Measurements from ENCODE around the gene KLHL3.
"Not testable (repeated sequence)": the region's sequence is repeated elsewhere in the genome, so short reads cannot be mapped to it uniquely, and the experiment has no call there.

Gene KLHL3

GRCh38 chr5:137665678-137666460 is 70.0 kb downstream of the KLHL3 start:
- DNase-seq, result no peak

- peak; percentile 42 for DNase-seq
These were observed 75.5 kb downstream of the KLHL3 start for GRCh38 chr5:137660349-137660817.

- no peak for DNase-seq
These were observed 76.7 kb downstream of the KLHL3 start for GRCh38 chr5:137659209-137659608.

DNA sequence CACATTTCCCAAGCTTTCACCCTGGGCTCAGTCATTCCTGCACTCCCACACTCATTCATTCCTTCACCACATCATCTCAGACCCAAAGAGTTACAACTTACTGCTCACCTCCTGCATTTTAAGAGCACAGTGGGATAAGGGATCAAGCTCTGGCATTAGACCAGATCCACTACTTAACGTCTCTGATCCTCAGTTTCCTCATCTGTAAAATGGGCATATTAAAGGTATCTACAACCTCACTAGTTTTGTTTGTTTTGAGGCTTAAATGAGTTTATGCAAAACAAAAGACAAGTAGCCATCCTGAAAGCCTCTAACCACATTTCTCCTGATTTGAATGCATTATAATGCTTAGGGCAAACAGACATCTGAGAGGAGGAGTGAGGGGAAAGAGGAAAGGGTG is 77.6 kb downstream of the KLHL3 start:
- DNase-seq, result no peak

DNA sequence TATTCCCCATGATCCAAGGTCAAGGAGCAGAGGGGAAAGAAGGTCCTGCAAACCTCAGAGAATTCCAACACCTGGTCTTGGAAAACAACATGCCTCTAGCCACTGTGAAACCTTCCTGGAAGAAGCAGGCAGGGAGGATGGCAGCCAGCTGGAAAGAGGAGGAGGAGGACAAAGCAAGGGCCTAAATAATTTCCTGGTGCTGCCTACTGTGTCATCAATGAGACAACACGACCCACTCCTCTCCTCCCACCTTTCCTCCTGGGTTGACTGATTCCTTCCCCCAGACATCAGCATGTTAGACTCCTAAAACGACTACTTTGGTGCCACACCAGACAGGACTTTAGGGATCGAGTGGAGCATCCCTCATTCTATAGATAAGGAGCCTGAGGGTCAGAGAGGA is 78.8 kb downstream of the KLHL3 start:
- no peak for DNase-seq

GRCh38 chr5:137656558-137656957 is 79.3 kb downstream of the KLHL3 start:
- no peak for DNase-seq

- no peak for DNase-seq
These were observed 84.9 kb downstream of the KLHL3 start for GRCh38 chr5:137651022-137651421.

GRCh38 chr5:137649228-137649935 is 86.5 kb downstream of the KLHL3 start:
- DNase-seq, result peak; percentile 14

GRCh38 chr5:137648361-137648760 is 87.5 kb downstream of the KLHL3 start:
- no peak for DNase-seq

DNA sequence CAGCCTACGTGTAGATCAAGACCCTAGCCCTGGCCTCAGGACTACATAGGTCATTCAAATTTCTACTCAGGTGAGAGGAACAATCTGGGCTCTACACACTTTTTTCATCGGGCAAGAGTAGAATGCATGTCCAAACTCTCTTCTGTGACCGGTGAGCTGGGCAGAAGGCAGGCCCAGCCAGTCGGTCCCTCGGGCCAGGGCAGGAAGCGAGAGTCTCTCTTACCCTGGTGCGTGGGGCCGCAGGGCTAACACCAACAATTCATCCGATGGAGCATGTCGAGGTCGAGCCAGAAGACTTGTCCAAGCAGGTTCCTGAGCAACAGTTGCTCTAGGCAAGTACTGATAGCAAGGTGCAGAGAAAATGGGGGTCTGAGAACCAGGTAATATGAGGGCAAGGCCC is 88.5 kb downstream of the KLHL3 start:
- no peak for DNase-seq

DNA sequence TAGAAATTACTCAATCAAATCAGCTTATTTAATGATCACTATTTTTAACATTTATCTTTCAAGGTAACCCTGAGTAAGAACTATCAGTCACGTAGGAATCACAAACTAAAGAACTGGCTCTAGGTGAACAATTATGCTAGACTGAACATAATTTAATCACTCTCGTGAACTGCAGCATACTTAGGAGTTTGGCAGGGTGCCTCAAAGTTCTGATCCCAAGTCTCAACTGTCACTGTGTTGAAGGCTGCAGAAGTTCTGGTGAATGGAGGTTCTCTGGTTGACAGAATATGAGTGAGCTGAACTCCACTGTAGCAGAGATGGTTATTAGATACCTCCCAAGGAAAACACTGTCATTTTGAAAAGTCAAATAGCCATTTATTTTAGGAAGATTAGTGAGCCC is 89.1 kb downstream of the KLHL3 start:
- DNase-seq, result no peak

- DNase-seq, result not testable (repeated sequence)
These were observed 92.8 kb downstream of the KLHL3 start for GRCh38 chr5:137643081-137643480.

DNA sequence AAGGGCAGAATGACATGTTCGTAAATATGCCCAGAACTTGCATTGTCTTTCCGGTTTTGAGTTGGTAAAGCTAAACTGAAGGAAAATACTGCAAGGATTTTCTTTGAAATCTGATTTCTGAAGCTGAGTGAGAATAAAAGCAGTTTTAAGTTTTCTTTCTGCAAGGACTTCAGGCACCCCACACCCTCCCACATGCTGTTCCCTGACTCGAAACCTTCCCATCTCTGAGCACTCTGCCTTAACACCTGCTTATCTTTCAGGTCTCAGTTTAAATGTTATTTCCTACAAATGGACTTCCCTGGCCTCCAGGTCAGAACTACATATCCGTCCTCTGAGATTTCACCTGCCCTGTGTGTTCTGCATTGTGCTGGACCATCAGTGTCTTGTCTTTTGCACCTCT is 93.8 kb downstream of the KLHL3 start:
- no peak for DNase-seq

GRCh38 chr5:137641148-137641547 is 94.7 kb downstream of the KLHL3 start:
- DNase-seq, result no peak

DNA sequence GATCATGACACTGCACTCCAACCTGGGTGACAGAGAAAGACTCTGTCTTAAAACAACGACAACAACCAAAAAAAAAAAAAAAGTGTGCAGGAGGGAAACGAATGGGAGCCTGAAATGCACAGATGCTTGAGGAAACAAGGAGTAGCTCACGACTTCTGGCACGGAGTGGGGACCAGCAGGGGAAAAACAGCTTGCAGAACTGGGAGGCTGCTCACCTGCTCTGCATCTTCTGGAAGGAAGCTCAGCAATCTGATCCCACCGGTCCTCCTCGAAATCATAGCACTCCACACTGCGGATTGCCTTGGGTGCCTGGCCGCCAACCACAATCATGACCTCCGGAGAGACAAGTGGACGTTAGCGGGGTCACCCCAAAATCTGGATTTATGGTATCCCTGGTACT is 96.2 kb downstream of the KLHL3 start:
- DNase-seq, result no peak

DNA sequence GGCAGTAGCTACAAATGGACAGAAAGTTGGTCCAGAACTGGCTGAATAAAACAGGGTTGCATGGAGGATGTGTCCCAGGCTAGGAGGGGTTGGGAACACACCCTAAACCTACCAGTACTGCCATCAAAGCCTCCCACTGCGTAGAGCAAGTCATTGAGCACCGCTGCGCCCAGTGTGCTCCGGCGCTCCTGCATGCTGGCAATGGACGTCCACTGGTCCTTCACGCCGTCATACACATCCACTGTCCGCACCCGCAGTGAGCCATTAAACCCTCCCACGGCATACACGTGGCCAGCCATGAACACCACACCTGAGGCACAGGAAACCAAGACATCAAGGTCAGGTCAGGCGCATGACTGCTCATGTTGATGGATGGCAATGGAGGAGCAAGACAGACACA is 97.0 kb downstream of the KLHL3 start:
- DNase-seq, result no peak

- DNase-seq, result no peak
These were observed 98.8 kb downstream of the KLHL3 start for GRCh38 chr5:137636830-137637714.

GRCh38 chr5:137636099-137636498 is 99.8 kb downstream of the KLHL3 start:
- DNase-seq, result no peak

DNA sequence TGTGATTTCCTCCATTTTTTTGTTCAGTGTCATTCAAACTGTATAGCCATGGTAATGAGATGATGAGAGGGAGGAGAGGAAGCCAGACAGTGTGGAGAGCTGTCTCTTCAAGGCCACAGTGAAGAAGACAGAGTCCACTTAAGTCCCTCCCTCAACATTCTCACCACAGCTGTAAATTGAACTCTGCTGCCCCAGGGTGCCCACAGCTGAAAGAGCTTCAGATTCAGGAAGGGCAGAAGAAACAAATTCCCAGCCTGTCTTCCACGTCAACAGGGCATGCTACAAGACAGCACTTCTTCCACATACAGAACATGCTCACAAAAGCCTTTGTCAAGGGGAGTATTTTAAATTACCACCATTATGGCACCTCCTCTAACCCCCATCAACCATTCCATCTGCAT is 100.4 kb downstream of the KLHL3 start:
- DNase-seq, result no peak

DNA sequence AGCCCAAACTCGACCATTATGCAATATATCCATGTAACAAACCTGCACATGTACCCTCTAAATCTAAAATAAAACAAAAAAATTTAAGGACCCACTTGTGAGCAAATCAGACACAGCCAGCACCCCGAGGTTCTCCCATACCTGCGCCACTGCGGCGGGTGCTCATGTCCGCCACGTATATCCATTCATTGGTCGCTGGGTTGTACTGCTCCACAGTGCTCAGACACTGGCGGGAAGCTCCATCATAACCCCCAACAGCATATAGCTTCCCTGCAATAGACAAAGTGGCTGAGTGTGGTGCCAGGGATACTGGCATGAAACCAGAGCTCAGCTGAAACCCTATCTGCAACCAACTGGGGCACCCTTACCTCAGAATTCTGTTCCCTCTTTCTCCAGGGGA is 102.0 kb downstream of the KLHL3 start:
- no peak for DNase-seq

GRCh38 chr5:137632716-137633115 is 103.2 kb downstream of the KLHL3 start:
- DNase-seq, result no peak

DNA sequence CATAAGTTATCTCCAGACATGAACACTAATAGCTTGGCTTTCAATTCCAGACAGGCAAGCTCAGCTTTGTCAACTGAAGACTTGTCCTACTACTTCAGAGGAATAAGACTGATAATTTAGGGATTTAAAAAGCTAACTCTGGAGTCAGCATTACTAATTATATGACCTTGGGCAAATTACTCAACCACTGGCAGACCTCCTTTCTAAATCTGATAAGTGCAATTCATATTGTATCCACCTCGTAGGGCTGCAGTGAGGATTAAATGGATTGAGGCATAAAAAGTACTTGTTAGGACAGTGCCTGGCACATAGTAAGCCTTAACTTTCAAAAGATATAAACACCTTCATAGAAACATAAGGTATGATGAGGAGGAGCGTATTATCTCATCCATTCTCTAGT is 104.4 kb downstream of the KLHL3 start:
- no peak for DNase-seq

DNA sequence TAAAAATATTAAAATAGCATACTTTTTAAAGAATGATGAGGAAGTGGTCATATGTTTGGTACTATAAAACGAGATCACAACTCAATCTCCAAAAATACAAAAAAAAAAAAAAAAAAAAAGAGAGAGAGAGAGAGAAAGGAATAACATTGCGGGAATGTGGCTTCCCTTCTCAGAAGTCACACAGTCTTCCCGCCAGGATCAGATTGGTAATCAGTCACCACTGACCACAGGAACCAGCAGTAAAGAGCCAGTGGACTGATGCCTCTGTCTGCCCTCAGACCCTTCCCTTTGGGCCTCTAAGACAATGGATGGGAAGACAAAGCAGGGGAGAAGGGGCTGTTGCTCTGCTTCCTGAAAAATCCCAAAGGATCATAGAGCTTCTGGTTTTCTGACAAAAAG is 104.9 kb downstream of the KLHL3 start:
- no peak for DNase-seq

All from NCI-H1092 (cell line).